Esophagus muscularis mucosa (tissue), 4 donors: ENCODE results near the gene GMEB2.

Experiments used
- EP300 ChIP-seq: sonication (generic); formaldehyde crosslinking; IDR thresholded peaks from one replicate; pipeline ENCODE4 v1.6.1; 2017; ENCODE audit warnings: antibody characterized with exemption
- POLR2A ChIP-seq: fragments of 450-650 bp; IDR thresholded peaks from one replicate; pipeline ENCODE4 v1.6.1; 2017; ENCODE audit warnings: antibody characterized with exemption, moderate library complexity, mild to moderate bottlenecking, low read depth
- POLR2AphosphoS5 ChIP-seq, 2 donors: sonication (generic); formaldehyde crosslinking; IDR thresholded peaks; one replicate each; pipeline ENCODE4 v1.6.1; 2017; ENCODE audit warnings: antibody characterized with exemption in 2 of 2
- TF ChIP-seq, protein P1 (sequence below), 3 experiments: fragments of 200-600 bp in 2 of 3; fragments of 450-650 bp in 1 of 3; sonication (generic) in 2 of 3; IDR thresholded peaks; one replicate each; pipeline ENCODE4 v1.5.1; 2017 to 2019; ENCODE audit warnings: antibody characterized with exemption in 3 of 3, mild to moderate bottlenecking in 2 of 3, moderate library complexity in 1 of 3

DNA sequence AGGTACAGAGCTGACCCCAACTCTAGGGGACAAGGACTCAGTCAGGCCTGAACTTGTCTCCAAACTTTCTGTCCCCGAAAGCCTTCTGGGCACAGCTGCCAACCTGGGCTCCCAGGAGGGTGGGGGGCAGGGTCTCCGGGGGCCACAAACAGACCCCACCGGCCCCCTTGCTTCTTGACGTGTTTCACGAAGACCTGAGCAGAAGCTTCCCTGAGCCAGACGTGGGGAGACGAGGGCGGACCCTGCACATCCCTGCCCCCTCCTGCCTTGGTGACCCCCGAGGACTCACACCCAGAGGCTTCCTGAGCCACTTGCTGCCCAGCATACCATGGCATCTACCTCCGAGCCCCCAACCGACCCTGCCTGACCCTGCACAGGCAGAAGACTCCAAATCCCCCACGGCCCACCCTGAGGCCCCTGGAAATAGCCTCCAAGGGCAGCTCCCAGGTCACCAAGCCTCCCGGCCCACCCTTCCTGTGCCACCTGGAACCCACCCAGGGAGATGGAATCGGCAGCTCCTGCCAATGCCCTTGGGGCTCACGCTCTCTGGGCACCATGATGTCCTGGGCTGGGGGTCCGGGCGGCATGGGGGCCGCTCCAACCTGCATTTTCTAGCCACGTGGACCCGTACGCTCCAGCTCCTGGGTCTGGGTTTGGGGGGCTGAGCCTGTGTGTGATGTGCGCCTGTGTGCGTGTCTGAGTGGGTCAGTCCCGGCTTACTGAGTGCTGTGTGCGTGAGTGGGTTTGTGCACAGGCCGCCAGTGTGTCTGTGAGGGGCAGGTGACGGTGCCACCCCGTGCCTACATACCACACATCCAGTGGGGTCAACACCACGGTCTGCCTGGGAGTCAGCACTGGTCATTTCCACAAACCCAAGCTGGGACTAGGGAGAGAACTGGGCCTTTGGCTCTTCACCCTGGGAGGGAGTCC, 87.2 kb downstream of the GMEB2 start:
- no peak for TF ChIP-seq POLR2AphosphoS5 (IDR thresholded peaks at IDR 0.05)
- TF ChIP-seq, protein P1, sequence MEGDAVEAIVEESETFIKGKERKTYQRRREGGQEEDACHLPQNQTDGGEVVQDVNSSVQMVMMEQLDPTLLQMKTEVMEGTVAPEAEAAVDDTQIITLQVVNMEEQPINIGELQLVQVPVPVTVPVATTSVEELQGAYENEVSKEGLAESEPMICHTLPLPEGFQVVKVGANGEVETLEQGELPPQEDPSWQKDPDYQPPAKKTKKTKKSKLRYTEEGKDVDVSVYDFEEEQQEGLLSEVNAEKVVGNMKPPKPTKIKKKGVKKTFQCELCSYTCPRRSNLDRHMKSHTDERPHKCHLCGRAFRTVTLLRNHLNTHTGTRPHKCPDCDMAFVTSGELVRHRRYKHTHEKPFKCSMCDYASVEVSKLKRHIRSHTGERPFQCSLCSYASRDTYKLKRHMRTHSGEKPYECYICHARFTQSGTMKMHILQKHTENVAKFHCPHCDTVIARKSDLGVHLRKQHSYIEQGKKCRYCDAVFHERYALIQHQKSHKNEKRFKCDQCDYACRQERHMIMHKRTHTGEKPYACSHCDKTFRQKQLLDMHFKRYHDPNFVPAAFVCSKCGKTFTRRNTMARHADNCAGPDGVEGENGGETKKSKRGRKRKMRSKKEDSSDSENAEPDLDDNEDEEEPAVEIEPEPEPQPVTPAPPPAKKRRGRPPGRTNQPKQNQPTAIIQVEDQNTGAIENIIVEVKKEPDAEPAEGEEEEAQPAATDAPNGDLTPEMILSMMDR (IDR thresholded peaks at IDR 0.05) = no peak
- TF ChIP-seq POLR2A = no peak
- no peak for TF ChIP-seq EP300
